NCI-H460 (cell line): Measurements from ENCODE around the gene VAC14. TPM values are rescaled to one million over a fixed set of nuclear protein-coding genes. Genes with fewer than 3 reads are reported as not detected.
"Not testable (repeated sequence)": the region's sequence is repeated elsewhere in the genome, so short reads cannot be mapped to it uniquely, and the experiment has no call there.

Experiments
- DNase-seq: peaks from one replicate; pipeline ENCODE4 v3.0.0-alpha.2; 2016; ENCODE audit warnings: low read depth; ENCODE audit errors: extremely low read depth
- total RNA-seq: library from RNA; depleted of rRNA; stranded (reverse); fragments of >200 nt; shearing (Covaris generic); gene quantifications from 2 replicates; pipeline ENCODE4 v1.2.3, GENCODE V29; 2014; rRNA removed

The VAC14 gene
- total RNA-seq, 1 experiment from 2014 or later: 29.8 TPM

- DNase-seq: peak; percentile 77
Observed at GRCh38 chr16:70653809-70654771, 146.9 kb downstream of the VAC14 start.

- DNase-seq: no peak
Observed at GRCh38 chr16:70653406-70653805, 147.6 kb downstream of the VAC14 start.

- DNase-seq: no peak
Observed at GRCh38 chr16:70652322-70652721, 148.6 kb downstream of the VAC14 start.

GRCh38 chr16:70651524-70651923 is 149.4 kb downstream of the VAC14 start:
- DNase-seq: no peak

- DNase-seq: no peak
Observed at GRCh38 chr16:70650216-70650615, 150.7 kb downstream of the VAC14 start.

- no peak for DNase-seq
Observed at GRCh38 chr16:70649300-70649699, 151.7 kb downstream of the VAC14 start.

- DNase-seq: no peak
Observed at GRCh38 chr16:70648606-70649005, 152.4 kb downstream of the VAC14 start.

- no peak for DNase-seq
Observed at GRCh38 chr16:70647441-70648359, 153.3 kb downstream of the VAC14 start.

- DNase-seq: no peak
Observed at GRCh38 chr16:70646260-70647241, 154.4 kb downstream of the VAC14 start, which contains the start of gene IL34. Gene IL34, plus strand, starts transcription at chr16:70646559. Its CDS starts 389 bp downstream, at chr16:70646948.

GRCh38 chr16:70644763-70645597 is 156.0 kb downstream of the VAC14 start:
- no peak for DNase-seq

GRCh38 chr16:70643264-70643663 is 157.7 kb downstream of the VAC14 start:
- not testable (repeated sequence) for DNase-seq

- no peak for DNase-seq
Observed at GRCh38 chr16:70642633-70643032, 158.3 kb downstream of the VAC14 start.

- no peak for DNase-seq
Observed at GRCh38 chr16:70638814-70639792, 161.9 kb downstream of the VAC14 start.

Other genes starting within 250 kb of the VAC14 start
- gene IL34, start 154.6 kb downstream of the VAC14 start, total RNA-seq: not detected in 2 replicates
- 9.2 and 15.8 TPM in 2 replicates for gene MTSS2, start 115.1 kb downstream of the VAC14 start, total RNA-seq